OCI-LY3 (cell line): ENCODE results near the gene MLC1.

Experiments
- CTCF ChIP-seq: fragments of 200-600, 300-600 bp; sonication (generic); IDR thresholded peaks from 2 replicates; pipeline ENCODE4 v1.5.1; 2014; ENCODE audit warnings: antibody characterized with exemption, low read length, low read depth
- EZH2phosphoT487 ChIP-seq: fragments of 200-600 bp; shearing (Covaris generic); IDR thresholded peaks from 2 replicates; pipeline ENCODE4 v1.6.1; 2018; ENCODE audit warnings: antibody characterized with exemption, mixed run types, low read depth

GRCh38 chr22:50118129-50118528, 32.9 kb upstream of the MLC1 start:
- TF ChIP-seq CTCF (no peak), EZH2phosphoT487 (no peak)
